ENCODE measurements around the gene LITAFD.
"Not testable (repeated sequence)": the region's sequence is repeated elsewhere in the genome, so short reads cannot be mapped to it uniquely, and the experiment has no call there.

Gene LITAFD

DNA sequence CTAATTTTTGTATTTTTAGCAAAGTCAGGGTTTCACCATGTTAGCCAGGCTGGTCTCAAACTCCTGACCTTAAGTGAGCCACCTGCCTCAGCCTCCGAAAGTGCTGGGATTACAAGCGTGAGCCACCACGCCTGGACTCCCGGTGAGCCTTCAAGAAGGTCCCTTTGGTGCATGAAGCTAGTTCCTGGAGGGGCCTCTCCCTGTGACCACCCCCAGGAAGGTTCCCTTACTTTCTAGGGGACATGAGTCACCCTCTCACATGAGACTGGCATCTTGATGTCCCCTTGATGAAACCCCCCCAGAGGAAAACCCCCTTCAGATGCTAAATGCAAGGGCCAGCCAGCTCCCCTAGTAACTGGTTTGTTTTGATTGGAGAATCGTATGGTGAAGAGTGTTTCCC is 26.2 kb upstream of the LITAFD start:
- no peak for DNase-seq (ENCODE audit: low read depth, low spot score)

DNA sequence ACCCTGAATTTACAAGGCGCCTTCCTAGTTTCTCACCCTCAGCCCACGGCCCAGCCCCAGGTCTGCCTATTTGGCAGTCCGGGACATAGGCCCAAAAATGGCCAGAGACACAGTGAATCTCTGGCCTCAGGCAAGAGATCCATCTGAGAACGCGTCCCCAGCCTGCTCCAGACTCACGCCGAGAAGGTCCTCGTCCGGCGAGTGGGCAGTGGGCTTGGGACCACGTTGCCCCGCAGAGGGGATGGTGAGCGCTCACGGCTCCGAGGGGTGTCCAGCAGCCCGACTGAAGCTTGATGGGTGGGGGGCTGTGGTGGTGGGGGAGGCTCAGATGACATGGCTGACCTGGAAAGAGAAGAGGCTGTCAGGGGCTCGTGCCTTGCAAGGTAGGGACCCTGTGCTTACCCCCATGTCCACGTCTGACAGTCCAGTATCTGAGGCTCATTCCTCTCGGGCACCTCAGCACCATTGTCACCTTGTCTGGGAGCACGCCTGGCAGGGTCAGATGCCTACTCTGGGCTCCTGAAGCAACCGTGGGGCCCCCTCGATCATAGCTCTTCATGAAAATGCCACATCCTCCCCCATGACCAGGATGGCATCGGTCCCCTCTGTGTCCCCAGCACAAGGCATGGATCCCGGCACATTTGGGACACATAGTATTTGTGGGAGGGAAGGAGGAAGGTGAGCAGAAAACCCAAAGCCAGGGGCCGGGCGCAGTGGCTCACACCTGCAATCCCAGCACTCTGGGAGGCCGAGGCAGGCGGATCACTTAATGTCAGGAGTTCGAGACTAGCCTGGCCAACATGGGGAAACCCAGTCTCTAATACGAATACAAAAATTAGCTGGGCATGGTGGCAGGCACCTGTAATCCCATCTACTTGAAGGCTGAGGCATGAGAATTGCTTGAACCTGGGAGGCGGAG is 22.9 kb upstream of the LITAFD start:
- DNase-seq (ENCODE audit: low read depth, low spot score) = no peak

DNA sequence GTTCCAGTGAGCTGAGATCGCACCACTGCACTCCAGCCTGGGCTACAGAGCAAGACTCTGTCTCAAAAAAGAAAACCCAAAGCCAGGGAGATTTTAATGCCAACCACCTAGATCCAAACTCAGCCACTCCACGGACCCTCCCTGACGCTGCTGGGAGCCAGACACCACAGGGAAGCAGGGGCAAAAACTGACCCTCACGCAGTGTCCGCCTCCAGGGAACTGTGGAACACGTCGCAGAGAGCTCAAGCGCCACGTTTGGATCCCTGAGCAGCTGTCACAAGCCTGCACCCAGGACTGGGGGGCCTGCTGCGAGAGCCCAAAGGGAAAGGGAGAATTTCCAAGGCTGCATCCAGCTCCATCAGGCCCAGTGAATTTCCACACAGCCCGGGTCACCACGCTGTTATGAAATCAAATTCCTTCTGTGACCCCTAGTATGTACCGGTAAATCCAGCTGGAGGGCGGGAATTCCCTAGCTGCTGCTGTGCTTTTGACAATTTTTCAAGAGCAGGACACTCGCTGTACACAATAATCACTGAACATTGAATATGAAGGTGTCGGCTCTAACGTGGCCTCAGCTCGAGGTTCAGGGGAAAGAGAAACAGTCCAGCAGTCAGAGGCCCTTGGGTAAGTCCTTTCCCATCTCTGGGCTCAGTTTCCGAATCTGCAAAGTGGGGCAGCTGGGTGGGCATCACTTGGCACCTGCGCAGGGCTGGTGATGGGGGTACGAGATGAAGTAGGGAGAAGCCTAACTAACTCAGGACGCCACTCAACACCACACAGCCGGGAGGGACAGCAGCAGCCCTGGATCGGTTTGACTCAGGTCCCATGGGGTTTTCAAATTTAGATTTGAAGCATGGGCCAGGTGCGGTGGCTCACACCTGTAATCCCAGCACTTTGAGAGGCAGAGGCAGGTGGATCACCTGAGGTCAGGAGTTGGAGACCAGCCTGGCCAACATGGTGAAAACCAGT is 22.0 kb upstream of the LITAFD start:
- DNase-seq (ENCODE audit: low read depth, low spot score) = no peak

DNA sequence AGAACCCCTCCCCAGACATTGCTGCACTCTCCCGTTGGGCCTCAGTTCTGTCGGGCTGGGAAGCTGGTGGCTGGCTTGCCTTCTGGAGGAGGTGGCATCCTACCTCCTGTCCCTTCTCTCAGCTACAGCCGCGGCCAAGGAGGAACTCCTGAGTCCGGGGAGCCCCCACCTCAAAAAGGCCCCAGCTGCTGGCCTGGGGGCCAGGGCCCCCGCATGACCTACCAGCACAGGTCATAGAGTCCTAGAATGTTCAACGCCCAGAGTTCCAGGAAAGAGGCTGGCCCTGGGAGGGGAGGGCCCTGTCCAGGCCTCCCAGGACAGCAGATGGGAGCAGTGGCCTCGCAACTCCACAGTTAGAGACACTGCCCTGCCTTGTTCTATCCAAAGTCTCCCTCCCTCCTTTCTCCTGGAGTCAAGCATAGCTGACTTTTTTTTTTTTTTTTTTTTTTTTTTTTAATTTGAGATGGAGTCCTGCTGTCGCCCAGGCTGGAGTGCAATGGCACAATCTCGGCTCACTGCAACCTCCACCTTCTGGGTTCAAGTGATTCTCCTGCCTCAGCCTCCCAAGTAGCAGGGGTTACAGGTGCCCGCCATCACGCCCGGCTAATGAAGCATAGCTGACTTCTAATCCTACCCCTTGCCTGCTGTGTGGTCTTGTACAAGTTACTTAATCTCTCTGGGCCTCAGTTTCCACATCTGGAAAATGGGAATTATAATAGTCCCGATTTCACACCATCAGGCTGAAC is 20.4 kb upstream of the LITAFD start:
- no peak for DNase-seq (ENCODE audit: low read depth, low spot score)

DNA sequence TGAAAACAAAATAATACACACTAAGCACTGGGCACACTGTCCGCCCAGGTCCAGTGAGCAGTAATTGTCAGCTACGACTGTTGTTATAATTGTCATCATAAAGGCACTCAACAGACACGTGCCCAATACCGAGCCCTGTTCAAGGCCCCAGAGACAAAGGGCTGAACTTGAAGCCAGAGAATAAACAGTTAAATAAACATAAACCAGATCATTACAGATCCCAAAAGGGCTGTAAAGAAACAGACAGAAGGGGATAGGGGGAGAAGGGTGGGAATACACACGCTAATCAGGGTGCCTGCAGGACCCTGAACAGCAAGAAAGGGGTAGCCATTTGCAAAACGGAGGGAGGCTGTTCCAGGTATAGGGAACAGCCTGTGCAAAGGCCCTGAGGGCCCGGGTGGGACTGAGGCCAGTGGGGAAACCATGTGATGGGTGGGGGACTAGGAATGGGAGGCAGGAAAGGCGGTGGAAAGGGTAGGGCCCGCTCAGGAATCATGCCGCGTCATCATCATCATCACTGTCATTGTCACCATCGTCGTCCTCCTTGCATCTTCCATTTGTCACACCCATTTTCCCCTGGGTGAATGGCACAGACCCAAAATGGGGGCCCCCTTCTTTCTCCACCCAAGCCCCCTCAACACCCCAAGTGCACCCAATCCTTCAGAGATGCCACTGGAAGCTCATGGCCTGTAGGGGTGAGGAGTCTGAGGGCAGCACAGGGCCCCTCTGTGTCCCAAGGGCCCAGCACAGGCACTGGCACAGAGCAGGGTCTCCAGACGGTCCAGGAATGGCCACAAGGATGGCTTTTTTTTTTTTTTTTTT is 19.6 kb upstream of the LITAFD start:
- DNase-seq (ENCODE audit: low read depth, low spot score) = no peak

DNA sequence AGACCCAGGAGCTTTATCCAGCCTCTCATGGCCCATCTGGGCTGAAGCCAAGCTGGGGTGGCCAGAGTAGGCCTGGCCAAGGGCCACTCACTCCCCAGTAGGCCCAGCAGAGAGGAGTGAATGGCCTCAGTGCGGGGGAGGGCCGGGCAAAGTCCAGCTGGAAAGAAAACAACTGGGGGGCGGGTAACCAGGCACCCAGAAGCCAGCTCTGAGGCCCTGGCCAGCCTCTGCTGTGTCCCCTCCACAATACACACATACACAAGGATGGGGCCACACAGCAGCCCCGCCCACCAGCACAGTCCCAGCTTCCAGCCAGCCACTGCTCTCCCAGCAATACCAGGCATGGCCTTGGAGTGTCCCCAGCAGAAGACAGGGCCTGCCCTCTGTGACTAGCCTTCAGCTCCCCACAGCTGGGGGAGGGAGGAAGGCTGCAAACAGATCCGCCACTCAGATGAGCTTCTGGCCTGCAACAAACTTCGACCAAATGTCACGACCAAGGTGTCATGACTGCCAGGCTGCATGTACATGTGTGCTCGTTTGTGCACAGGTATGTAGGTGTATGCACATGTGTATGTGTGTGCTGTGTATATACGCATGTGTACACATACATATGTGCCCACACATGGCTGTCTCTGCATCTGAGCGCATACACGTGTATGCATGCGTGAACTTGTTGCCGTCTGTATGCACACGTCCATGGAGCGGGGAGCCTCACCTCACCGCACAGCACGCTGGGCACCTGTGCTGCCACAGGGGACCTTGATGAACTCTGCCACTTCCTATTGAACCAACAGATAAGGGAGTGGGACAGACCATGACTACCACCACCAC is 18.3 kb upstream of the LITAFD start:
- DNase-seq (ENCODE audit: low read depth, low spot score) = no peak

DNA sequence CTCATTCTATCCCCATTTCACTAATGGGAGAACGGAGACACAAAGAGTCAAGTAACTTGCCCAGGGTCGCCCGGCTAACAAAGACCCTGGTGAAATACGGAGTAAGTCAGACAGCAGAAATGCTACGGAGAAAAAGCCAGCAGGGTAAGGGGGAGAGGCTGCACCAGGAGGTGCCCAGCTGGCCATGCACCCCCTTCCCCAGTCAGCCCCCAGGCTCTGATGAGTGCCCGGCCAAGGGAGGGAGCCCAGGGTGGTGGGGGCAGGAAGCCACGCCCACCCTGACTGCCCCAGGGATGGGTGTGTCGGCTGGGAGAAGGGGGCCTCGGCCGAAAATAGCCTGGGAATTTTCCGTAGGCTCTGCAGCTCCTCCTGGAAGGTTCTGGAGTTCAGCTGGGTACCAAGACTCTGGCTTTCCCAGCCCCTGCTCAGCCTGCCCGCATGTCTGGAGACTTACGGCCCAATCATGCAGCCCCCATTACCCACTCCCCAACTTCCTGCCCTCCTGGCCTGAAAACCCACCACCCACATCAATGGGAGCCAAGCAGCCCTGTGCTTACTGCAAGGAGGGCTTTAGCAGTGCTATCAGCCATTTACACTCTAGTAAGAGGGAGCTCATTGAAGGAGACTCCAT is 17.6 kb upstream of the LITAFD start:
- DNase-seq (ENCODE audit: low read depth, low spot score) = no peak

DNA sequence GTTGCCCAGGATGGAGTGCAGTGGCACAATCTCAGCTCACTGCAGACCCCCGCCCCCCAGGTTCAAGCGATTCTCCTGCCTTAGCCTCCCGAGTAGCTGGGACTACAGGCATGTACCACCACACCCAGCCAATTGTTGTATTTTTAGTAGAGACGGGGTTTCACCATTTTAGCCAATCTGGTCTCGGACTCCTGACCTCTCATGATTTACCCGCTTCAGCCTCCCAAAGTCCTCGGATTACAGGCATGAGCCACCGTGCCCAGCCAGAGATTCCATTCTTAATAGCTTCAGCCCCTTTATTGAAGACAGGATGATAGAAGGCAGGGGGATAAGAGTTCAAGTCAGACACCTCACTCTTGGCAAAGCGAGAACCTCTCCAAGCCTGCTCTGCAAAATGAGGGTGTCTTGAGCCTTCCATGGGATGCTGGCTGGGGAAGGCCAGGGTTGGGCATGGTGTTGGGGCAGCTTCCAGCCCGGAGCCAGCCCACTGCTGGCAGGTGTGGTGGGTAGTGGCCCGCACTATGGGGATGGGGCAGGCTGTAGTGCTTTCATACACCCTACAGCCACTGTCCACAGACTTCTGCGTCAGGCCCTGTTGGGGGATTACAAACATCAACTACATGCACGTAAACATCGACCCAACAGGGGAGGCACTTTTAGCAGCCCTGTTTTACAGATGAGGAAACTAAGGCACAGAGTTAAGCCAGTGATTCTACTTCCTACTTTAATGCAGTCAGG is 16.8 kb upstream of the LITAFD start:
- no peak for DNase-seq (ENCODE audit: low read depth, low spot score)

DNA sequence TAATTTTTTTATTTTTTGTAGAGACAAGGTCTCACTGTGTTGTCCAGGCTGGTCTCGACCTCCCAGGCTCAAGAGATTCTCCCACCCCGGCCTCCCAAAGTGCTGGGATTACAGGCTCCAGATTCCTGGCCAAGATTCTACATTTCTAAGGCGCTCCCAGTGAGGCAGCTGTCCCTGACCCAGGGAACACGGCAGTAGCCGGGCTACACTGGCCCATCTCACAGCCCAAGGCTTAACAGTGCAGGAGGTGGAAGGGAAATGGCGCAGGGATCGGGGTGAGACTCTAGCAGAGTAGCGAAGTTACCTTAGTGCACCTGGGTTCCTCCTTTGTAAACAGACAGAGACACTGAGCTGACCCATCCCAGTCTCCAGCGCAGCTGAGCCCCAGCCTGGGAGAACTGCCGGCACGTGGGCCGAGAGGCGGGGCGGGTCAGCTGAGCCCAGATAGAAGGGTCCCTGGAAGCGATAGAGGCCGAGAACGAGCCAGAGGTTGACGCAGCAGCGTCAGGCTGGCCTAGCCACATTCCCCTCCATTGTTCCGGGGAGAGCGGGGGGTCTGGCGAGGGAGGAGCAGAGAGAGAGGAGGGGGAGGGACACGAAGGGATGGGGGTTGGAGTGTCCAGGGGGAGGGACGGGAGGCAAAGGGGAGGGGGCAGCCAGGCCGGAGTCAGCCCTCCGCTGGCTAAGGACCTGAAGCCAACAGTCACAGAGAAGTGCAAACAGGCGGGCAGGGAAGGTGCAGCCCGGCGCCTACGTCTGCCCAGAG is 15.8 kb upstream of the LITAFD start:
- DNase-seq (ENCODE audit: low read depth, low spot score) = peak; percentile 68

DNA sequence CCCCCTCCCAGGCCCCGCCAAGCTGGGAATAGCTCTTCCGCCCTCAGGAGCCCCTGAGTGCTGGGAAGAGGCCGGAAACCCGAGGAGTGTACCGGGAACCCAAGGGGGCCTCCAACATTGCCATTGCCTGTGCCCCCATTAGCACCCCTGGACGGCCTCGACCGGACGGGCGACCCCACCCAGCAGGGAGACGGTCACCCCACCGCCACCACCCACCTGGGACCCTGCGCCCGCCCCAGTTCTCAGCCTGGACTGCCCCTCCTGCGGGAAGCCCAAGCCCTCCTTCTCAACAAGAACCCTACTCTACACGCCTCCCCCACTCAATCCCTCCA is 15.3 kb upstream of the LITAFD start:
- no peak for DNase-seq (ENCODE audit: low read depth, low spot score)

DNA sequence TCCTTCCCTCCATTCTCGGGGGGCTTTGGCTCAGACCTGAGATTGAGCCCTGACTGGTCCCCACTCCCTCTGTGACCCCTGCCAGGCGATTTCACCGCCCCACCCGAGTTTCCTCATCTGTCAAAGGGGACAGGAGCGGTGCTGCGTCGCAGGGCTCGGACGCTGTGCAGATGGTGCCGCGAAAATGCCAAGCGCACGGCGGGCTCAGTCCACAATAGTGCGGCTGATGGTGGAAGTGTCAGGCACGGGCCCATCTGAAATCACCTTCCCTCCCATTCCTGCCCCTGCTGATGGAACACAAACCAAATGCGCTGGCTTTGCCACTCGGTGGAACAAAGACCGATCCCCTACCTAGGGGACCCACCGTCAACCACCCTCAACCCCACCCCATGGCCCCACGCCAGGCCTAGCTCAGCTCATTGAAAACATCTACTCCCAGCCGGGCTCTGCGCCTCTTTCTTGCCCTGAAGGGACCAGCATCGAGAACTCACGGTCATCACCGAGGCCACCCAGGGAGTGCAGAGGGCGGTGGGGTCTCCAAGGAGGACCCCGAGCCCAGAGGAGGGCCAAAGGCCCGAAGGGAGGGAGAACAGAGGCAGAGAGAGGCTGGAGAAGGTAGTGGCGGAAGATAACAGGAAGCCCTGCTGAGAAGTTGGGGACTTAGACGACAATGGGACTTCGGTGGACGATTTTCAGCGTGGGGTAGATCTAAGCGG is 14.8 kb upstream of the LITAFD start:
- peak; percentile 62 for DNase-seq (ENCODE audit: low read depth, low spot score)

DNA sequence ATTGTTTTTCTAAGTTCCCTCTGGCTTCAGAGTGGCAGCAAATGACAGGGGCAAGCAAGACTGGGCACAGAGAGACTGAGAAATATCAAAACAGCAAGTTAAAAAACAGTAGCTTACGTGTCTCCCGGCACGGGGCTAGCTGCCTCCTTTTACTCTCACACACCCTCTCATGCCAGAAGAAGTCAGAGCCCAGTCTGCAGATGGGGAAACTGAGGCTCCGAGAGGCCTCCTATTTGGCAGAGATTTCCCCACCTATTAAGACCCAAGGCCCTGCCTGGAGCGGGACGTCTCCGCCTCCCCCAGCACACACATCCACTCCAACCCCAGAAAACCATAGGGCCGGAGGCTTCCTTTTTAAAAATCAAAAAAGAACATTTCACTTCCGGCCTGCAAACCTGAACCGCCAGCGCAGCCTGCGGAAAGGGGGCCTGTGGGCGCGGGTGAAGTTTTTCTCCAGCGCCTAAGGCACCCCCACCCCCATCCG is 14.2 kb upstream of the LITAFD start:
- no peak for DNase-seq (ENCODE audit: low read depth, low spot score)

DNA sequence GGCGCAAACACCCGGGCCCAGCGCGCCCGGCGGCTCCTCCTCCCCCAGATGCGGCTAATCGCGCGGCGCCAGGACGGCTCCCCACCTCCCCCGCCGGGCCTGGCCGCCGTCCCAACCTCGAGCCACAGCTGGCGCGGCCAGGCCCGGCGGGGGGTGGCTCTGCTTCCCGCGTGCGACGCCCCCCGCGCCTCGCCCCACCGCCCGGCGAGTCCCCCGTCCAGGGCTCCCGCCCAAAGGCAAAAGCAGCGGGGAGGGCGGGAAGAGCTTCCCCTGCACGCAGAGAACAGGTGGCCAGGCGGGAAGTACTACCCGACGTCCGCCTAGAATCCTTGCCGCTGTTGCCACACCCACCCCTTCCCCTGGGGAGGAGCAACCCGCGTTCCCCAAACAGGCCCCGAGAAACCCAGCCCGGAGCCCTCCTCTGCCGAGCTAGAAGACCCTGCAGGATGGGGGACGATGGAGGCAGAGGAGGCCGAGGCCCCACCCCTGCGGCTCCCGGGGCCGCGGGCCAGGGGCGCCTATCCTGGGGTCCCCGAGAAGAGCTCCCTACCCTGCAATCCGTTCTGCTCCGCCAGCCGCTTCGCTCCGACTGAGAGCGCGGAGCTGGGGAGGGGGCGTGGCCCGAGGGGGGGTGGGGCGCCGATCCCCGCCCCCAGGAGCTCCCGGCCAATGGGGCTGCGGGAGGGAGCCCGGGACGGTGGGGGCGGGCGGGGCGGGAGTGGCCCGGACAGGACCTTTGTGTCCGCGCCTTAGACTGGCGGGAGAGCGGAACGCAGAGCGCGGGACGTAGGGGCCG is 13.5 kb upstream of the LITAFD start, which contains the start of gene CARHSP1:
Gene CARHSP1 (minus strand): TSS at position 591 of the 796 bp plus-strand sequence. CDS start 9,678 bp downstream, outside the sequence.
- DNase-seq (ENCODE audit: low read depth, low spot score) = peak; percentile 96

DNA sequence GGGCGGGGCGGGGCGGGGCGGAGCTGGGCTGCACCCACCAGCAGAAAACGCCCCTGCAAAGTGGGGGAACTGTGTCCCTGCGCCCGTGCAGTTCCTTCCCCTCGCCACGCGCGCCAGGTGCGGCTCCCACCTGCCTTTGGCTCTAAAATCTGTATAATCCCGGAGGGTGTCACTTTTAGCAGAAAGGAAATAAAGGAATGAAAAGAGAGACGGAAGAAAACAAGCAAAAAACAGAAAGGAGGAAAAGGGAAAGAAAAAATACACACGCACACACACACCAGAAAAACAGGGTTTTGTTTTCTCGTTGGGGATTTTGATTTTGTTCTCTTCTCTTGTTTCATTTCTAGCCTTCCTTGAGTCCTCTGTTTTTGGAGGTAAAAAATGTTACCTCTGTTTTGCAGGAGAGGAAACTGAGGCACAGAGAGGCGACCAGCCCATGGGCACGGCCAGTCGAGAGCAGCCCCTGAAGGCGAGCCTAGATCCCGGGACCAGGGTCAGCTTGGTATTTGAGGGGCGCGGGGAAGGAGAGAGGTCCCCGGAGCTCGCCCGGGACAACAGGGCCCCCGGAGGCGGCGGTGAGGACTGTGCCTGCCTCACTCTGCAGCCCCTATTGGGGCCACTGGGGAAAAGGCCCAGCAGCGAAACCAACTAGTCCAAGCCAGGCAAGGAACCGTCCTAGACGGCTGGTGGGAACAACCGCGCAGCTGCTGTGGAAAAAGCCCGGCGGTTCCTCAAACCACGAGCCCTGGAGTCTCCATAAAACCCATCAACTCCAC is 12.8 kb upstream of the LITAFD start:
- DNase-seq (ENCODE audit: low read depth, low spot score) = no peak

DNA sequence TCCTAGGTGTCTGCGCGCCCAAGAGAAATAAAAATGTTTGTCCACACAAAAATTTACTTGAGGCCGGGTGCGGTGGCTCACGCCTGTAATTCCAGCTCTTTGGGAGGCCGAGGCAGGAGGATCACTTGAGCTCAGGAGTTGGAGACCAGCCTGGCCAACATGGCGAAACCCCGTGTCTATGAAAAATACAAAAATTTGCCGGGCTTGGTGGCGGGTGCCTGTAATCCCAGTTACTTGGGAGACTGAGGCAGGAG is 12.2 kb upstream of the LITAFD start:
- not testable (repeated sequence) for DNase-seq (ENCODE audit: low read depth, low spot score)

DNA sequence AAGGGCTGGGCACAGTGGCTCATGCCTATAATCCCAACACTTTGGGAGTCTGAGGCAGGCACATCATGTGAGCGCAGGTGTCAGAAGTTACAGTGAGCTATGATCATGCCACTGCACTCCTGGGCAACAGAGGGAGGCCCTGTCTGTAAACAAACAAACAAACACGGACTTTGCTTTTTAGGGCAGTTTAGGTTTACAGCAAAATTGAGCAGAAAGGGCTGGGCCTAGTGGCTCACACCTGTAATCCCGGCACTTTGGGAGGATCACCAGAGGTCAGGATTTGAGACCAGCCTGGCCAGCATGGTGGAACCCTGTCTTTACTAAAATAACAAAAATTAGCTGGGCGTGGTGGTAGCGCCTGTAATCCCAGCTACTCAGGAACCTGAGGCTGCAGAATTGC is 10.1 kb upstream of the LITAFD start:
- DNase-seq (ENCODE audit: low read depth, low spot score) = no peak

Data from astrocyte of the hippocampus (primary cell).